ENCODE data around the gene FNIP2. TPM values are rescaled to one million over a fixed set of nuclear protein-coding genes. Genes with fewer than 3 reads are reported as not detected.
"Not testable (repeated sequence)": the region's sequence is repeated elsewhere in the genome, so short reads cannot be mapped to it uniquely, and the experiment has no call there.

The FNIP2 gene
- polyA plus RNA-seq, 4 donors, result 43.0 to 50.1 (median 49.5) TPM

- no peak for DNase-seq (ENCODE audit: low read depth in 4 of 4, low spot score in 3 of 4)
Observed at GRCh38 chr4:158945529-158946108, 176.8 kb downstream of the FNIP2 start.

GRCh38 chr4:158946825-158947224 is 178.0 kb downstream of the FNIP2 start:
- no peak for DNase-seq (ENCODE audit: low read depth in 4 of 4, low spot score in 3 of 4)

GRCh38 chr4:158948071-158948470 is 179.2 kb downstream of the FNIP2 start:
- DNase-seq (ENCODE audit: low read depth in 4 of 4, low spot score in 3 of 4), result no peak

GRCh38 chr4:158949099-158949498 is 180.3 kb downstream of the FNIP2 start:
- DNase-seq (ENCODE audit: low read depth in 4 of 4, low spot score in 3 of 4), result no peak

- not testable (repeated sequence) for DNase-seq (ENCODE audit: low read depth in 4 of 4, low spot score in 3 of 4)
Observed at GRCh38 chr4:158952221-158952774, 183.5 kb downstream of the FNIP2 start.

GRCh38 chr4:158956345-158956744 is 187.5 kb downstream of the FNIP2 start:
- not testable (repeated sequence) for DNase-seq (ENCODE audit: low read depth in 4 of 4, low spot score in 3 of 4)

GRCh38 chr4:158956918-158957317 is 188.1 kb downstream of the FNIP2 start:
- DNase-seq (ENCODE audit: low read depth in 4 of 4, low spot score in 3 of 4), result not testable (repeated sequence)

Other genes starting within 250 kb of the FNIP2 start
- under 1 TPM; 0.32 to 0.50 (median 0.35) TPM for gene RXFP1, start 247.1 kb upstream of the FNIP2 start, polyA plus RNA-seq (ENCODE audit: insufficient read length in 4 of 4)
- gene C4orf46, start 97.1 kb upstream of the FNIP2 start, polyA plus RNA-seq (ENCODE audit: insufficient read length in 4 of 4), result 10 to 100 TPM; 20.3 to 26.0 (median 25.1) TPM
- 10 to 100 TPM; 30.7 to 35.9 (median 32.5) TPM for gene ETFDH, start 96.7 kb upstream of the FNIP2 start, polyA plus RNA-seq (ENCODE audit: insufficient read length in 4 of 4)
- gene PPID, start 45.6 kb upstream of the FNIP2 start, polyA plus RNA-seq (ENCODE audit: insufficient read length in 4 of 4), result 10 to 100 TPM; 65.4 to 95.8 (median 72.9) TPM

Data from right renal pelvis (tissue), 4 donors.